Measurements from ENCODE around the gene AGAP3. TPM values are rescaled to one million over a fixed set of nuclear protein-coding genes. Genes with fewer than 3 reads are reported as not detected.
A peak's percentile ranks its signal among the peaks of the same experiment; 100 is the strongest.

AGAP3 gene
- total RNA-seq, 1 donor from 2014 or later: 92.9 TPM

GRCh38 chr7:151104411-151105235 lies 18.3 kb downstream of the AGAP3 start:
- DNase-seq (ENCODE audit: low spot score in 2 of 2) (no peak), FAIRE-seq (no peak)

GRCh38 chr7:151107882-151108281 lies 21.6 kb downstream of the AGAP3 start:
- FAIRE-seq (no peak), DNase-seq (ENCODE audit: low spot score in 2 of 2) (no peak)

- no peak for FAIRE-seq
These were observed 23.1 kb downstream of the AGAP3 start for GRCh38 chr7:151109094-151110048.

GRCh38 chr7:151110236-151110940 lies 24.1 kb downstream of the AGAP3 start:
- DNase-seq (ENCODE audit: low spot score in 2 of 2) (no peak), FAIRE-seq (no peak)

More at GRCh38 chr7:151109094-151110048, 23.1 kb downstream of the AGAP3 start:
- no peak for DNase-seq (ENCODE audit: low spot score in 2 of 2)

- peak; percentile 85 to 93 for DNase-seq (ENCODE audit: low spot score in 2 of 2)
- FAIRE-seq: no peak
These were observed 24.8 kb downstream of the AGAP3 start for GRCh38 chr7:151110941-151111645.

GRCh38 chr7:151113344-151114150 lies 27.3 kb downstream of the AGAP3 start:
- DNase-seq (ENCODE audit: low spot score in 2 of 2): no peak

GRCh38 chr7:151114151-151115090 lies 28.1 kb downstream of the AGAP3 start:
- DNase-seq (ENCODE audit: low spot score in 2 of 2): no peak
- FAIRE-seq: no peak

More at GRCh38 chr7:151113344-151114150, 27.3 kb downstream of the AGAP3 start:
- no peak for FAIRE-seq

GRCh38 chr7:151115121-151115835 lies 29.0 kb downstream of the AGAP3 start:
- FAIRE-seq (no peak), DNase-seq (ENCODE audit: low spot score in 2 of 2) (no peak)

GRCh38 chr7:151115836-151116418 lies 29.7 kb downstream of the AGAP3 start:
- FAIRE-seq: no peak

GRCh38 chr7:151116603-151117440 lies 30.5 kb downstream of the AGAP3 start:
- DNase-seq (ENCODE audit: low spot score in 2 of 2) (no peak), FAIRE-seq (no peak)

More at GRCh38 chr7:151115836-151116418, 29.7 kb downstream of the AGAP3 start:
- no peak for DNase-seq (ENCODE audit: low spot score in 2 of 2)

GRCh38 chr7:151117565-151117964 lies 31.3 kb downstream of the AGAP3 start:
- FAIRE-seq: no peak

GRCh38 chr7:151118108-151119054 lies 32.1 kb downstream of the AGAP3 start:
- DNase-seq (ENCODE audit: low spot score in 2 of 2): no peak
- no peak for FAIRE-seq

More at GRCh38 chr7:151117565-151117964, 31.3 kb downstream of the AGAP3 start:
- no peak for DNase-seq (ENCODE audit: low spot score in 2 of 2)

GRCh38 chr7:151119055-151119415 lies 32.8 kb downstream of the AGAP3 start:
- no peak for FAIRE-seq
- DNase-seq (ENCODE audit: low spot score in 2 of 2): no peak

GRCh38 chr7:151119902-151120301 lies 33.6 kb downstream of the AGAP3 start:
- FAIRE-seq (no peak), DNase-seq (ENCODE audit: low spot score in 2 of 2) (no peak)

GRCh38 chr7:151120896-151121295 lies 34.6 kb downstream of the AGAP3 start:
- peak; percentile 69 to 75 for DNase-seq (ENCODE audit: low spot score in 2 of 2)
- no peak for FAIRE-seq
